NCI-H510A treated with DMSO at 0.1 percent for 48 hours (cell line): ENCODE data around the gene HTR6.

ENCODE experiments used
- DNase-seq: peaks from one replicate; lab custom pipeline; 2025; lab: John Stamatoyannopoulos, UW

The HTR6 gene

DNA sequence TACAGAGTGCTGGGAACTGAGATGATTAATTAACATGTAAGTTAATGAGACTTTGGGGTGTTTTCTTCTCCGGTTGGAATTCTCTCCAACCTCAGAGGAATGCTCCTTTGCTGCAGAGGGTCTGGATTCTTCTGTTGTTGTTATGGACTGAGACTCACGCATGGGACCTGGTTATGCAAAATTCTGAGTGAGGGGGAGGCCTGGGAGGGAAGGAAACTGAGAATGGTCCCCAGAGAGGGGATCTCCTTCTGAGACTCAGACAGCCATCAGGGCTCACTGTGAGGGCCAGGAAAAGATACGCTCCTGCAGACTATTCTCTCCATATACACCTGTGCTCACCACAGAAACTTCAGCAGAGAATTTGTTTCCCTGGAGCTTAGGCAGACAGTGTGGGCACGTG lies 56.3 kb downstream of the HTR6 start:
- DNase-seq = no peak

DNA sequence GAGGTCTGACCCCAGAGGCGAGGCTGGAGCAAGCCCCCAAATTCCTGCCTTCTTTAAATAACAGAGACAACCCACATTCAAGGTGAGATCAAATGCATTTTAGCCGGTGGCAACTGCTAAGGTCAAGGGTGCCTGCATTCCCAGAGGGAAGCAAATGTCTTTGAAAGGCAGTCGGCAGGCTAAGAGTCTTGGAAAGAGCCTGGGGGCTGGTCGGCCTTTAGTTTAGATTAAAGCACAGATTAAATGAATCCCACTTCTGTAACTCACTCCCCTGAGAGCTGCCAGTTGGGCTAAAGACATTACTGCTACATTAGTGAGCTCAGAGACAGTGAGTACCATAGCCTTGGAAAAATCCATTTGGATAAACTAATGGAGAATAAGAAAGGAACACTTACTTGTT lies 59.2 kb downstream of the HTR6 start:
- DNase-seq = no peak

DNA sequence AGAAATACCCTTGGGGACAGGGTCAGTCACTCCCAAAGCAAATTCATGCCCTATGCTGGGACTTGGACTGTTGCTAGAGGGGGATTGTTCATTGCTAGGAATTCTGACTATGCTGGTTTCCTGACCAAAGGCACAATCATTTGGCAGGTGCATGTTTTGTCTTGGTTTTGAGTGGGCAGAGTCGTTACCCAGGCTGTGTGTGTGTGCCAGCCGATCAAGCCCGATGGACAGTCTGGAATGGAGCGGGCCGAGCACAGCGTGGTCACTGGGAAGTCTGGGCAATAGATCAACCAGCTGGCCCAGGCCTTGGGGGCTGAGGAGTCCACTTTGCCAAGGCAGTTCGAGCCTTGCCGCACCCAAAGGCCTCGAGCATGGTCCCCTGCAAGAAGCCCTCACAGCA lies 60.9 kb downstream of the HTR6 start:
- DNase-seq = no peak

DNA sequence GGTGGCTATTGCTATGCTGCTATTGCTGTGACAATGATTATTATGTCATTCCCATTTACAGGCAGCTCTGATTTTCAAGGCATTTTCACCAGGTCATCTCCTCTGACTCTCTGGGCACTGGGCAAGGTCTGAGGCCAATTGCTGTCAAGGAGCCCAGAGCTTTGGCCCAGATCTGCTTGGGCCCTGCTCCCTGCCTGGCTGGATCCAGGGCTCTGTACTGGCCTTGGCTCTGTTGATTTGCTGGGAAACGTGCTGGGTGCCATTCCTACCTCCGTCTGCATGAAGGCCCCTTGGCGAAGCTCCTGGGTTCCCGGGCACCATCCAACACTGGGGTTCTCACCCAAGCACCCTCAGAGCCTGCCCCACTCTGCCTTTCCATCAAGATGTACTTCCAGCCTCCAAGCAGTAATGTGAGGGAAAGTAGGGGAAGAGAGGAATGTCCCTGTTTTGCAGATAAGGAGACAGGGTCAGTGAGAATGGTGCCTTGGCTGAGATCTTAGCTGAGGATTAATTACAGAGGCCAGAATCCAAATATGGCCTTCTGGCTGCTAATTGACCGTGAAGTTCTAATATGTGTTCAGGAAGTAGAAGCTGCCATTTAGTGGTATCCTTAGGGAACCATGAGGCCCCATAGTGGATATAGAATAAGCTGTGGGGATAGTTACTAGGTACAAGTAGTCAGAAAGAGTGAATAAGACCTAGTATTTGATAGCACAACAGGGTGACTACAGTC lies 63.9 kb downstream of the HTR6 start:
- DNase-seq = no peak

DNA sequence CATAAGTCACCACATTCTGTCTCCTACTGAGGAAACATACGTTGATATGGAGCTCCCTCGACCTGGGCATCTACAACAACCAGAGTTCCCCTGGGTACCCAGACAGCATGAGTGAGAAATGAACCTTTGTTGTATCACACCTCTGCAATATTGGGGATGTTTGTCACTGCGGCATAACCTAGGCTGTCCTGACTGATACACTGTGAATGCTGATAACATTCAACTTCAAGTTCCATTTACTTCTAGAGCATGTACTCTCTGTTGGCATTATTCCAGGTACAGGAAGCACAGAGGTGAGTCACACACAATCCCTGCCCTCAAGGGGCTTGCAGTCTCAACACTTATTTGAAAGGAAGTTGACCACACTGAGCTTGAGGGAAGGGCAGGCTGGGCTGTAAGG lies 65.6 kb downstream of the HTR6 start:
- DNase-seq = no peak
